Endothelial cell of umbilical vein (primary cell): ENCODE measurements around the gene HDHD5. TPM values are rescaled to one million over a fixed set of nuclear protein-coding genes. Genes with fewer than 3 reads are reported as not detected.

Experiments used
- BruUV-seq: library from RNA; stranded (reverse); fragments of 400-500 nt; replicated peaks from 2 replicates; lab custom pipeline; 2021; lab: Mats Ljungman, UMichigan
- CTCF ChIA-PET: fragments of 300-600, 350-600 bp; sonication (Branson Sonifier 250); formaldehyde crosslinking; loops from one replicate; lab custom pipeline; 2021; ENCODE audit warnings: antibody characterized with exemption, inconsistent platforms; lab: Charles Lee
- POLR2A ChIA-PET: fragments of 300-600, 350-600 bp; sonication (Branson Sonifier 250); formaldehyde crosslinking; loops from one replicate; lab custom pipeline; 2021; ENCODE audit warnings: antibody characterized with exemption, inconsistent platforms; lab: Charles Lee
- DNase-seq: peaks from one replicate; pipeline ENCODE4 v3.0.0-alpha.2; 2011; ENCODE audit warnings: low read depth, low spot score
- FAIRE-seq: peaks from 2 replicates; lab custom pipeline; 2011; peaks lifted over from hg19 to GRCh38; lab: Jason Lieb, UNC
- H2AFZ ChIP-seq: 2 replicates; pipeline ENCODE4 v1.6.0; 2012; ENCODE audit warnings: low read depth, low read length, control low read depth, inconsistent platforms
- H3K27ac ChIP-seq: 2 replicates; pipeline ENCODE4 v1.5.1; 2011; ENCODE audit warnings: low read depth, mild to moderate bottlenecking, control low read depth, low read length, moderate library complexity; ENCODE audit not compliant: insufficient read depth
- H3K27me3 ChIP-seq, 2 experiments: 2 replicates each; pipeline versions ENCODE4 v1.6.0 to v1.6.1; 2011; ENCODE audit warnings: low read length in 2 of 2, mixed read lengths in 1 of 2; ENCODE audit not compliant: control insufficient read depth in 2 of 2, insufficient read depth in 2 of 2
- H3K36me3 ChIP-seq, 2 experiments: 2 replicates in 1 of 2; 3 replicates in 1 of 2; pipeline ENCODE4 v1.5.1; 2011; ENCODE audit warnings: low read length in 2 of 2, mild to moderate bottlenecking in 1 of 2, moderate library complexity in 1 of 2; ENCODE audit not compliant: control insufficient read depth in 2 of 2, insufficient read depth in 2 of 2; ENCODE audit errors: extremely low read depth in 1 of 2
- H3K4me1 ChIP-seq: 3 replicates; pipeline ENCODE4 v1.5.1; 2011; ENCODE audit warnings: mild to moderate bottlenecking, low read length; ENCODE audit not compliant: control insufficient read depth, insufficient read depth; ENCODE audit errors: extremely low read depth
- H3K4me2 ChIP-seq: 2 replicates; pipeline ENCODE4 v1.6.1; 2011; ENCODE audit warnings: low read length, control low read depth, mixed read lengths; ENCODE audit not compliant: insufficient read depth
- H3K4me3 ChIP-seq, 3 experiments: fragments of 200-600 bp in 1 of 3; sonication (generic), shearing (Covaris generic) in 1 of 3; replicated peaks in 1 of 3; 2 replicates each; pipeline ENCODE4 v1.5.1; 2011 to 2016; ENCODE audit warnings: control low read depth in 3 of 3, low read length in 3 of 3, mild to moderate bottlenecking in 2 of 3, inconsistent platforms in 1 of 3, low read depth in 1 of 3, moderate library complexity in 1 of 3; ENCODE audit not compliant: insufficient read depth in 1 of 3
- H3K79me2 ChIP-seq: 2 replicates; pipeline ENCODE4 v1.6.0; 2012; ENCODE audit warnings: low read length, inconsistent platforms; ENCODE audit not compliant: control insufficient read depth, insufficient read depth
- H3K9ac ChIP-seq: replicated peaks from 2 replicates; pipeline ENCODE3; 2011; ENCODE audit warnings: low read length, control low read depth; ENCODE audit not compliant: insufficient read depth; ENCODE audit errors: extremely low read depth
- H3K9me1 ChIP-seq: replicated peaks from 3 replicates; pipeline ENCODE4 v1.6.0; 2011; ENCODE audit warnings: mild to moderate bottlenecking, low read length; ENCODE audit not compliant: control insufficient read depth, insufficient read depth; ENCODE audit errors: extremely low read depth
- H3K9me3 ChIP-seq: replicated peaks from 2 replicates; pipeline ENCODE4 v1.5.1; 2012; ENCODE audit warnings: low read length, inconsistent platforms; ENCODE audit not compliant: control insufficient read depth, insufficient read depth
- H4K20me1 ChIP-seq: replicated peaks from 2 replicates; pipeline ENCODE3; 2011; ENCODE audit warnings: mild to moderate bottlenecking, low read length; ENCODE audit not compliant: control insufficient read depth, insufficient read depth; ENCODE audit errors: extremely low read depth
- CTCF ChIP-seq, 2 donors: IDR thresholded peaks; 1 replicate in 1 of 2; 2 replicates in 1 of 2; pipeline ENCODE4 v1.5.1; 2011; ENCODE audit warnings: low read length in 2 of 2, mild to moderate bottlenecking in 2 of 2, moderate library complexity in 2 of 2, control low read depth in 1 of 2, inconsistent platforms in 1 of 2, low read depth in 1 of 2; ENCODE audit not compliant: insufficient read depth in 1 of 2; ENCODE audit errors: extremely low read depth in 1 of 2
- EZH2 ChIP-seq: IDR thresholded peaks from 2 replicates; pipeline ENCODE4 v1.6.1; 2012; ENCODE audit warnings: borderline replicate concordance, low read depth, mild to moderate bottlenecking, moderate library complexity, low read length, inconsistent platforms; ENCODE audit not compliant: severe bottlenecking
- FOS ChIP-seq: IDR thresholded peaks from 2 replicates; pipeline ENCODE4 v1.6.1; 2011; ENCODE audit warnings: mild to moderate bottlenecking, low read length, moderate library complexity, borderline replicate concordance; ENCODE audit not compliant: insufficient read depth
- GATA2 ChIP-seq: IDR thresholded peaks from 2 replicates; pipeline ENCODE4 v1.7.0; 2011; ENCODE audit warnings: low read depth, mild to moderate bottlenecking, moderate library complexity, mixed read lengths, low read length; ENCODE audit not compliant: insufficient read length, insufficient read depth
- JUN ChIP-seq: IDR thresholded peaks from 2 replicates; pipeline ENCODE4 v1.6.1; 2011; ENCODE audit warnings: borderline replicate concordance, low read depth; ENCODE audit not compliant: insufficient read length, insufficient read depth
- MAX ChIP-seq: IDR thresholded peaks from 2 replicates; pipeline ENCODE4 v1.6.1; 2011; ENCODE audit not compliant: insufficient read depth, insufficient read length
- MYC ChIP-seq: IDR thresholded peaks from one replicate; pipeline ENCODE4 v1.6.1; 2011; ENCODE audit warnings: mild to moderate bottlenecking, low read depth, low read length
- POLR2A ChIP-seq: IDR thresholded peaks from 2 replicates; pipeline ENCODE4 v1.6.1; 2012; ENCODE audit warnings: low read depth, mild to moderate bottlenecking, control low read depth, low read length
- POLR2AphosphoS5 ChIP-seq: IDR thresholded peaks from 2 replicates; pipeline ENCODE4 v1.6.1; 2012; ENCODE audit warnings: low read depth, mild to moderate bottlenecking, control low read depth, low read length, moderate library complexity; ENCODE audit not compliant: insufficient read depth
- dilution Hi-C: fragments of 300-500 bp; cut with MboI; formaldehyde crosslinking; loops from one replicate; pipeline ENCODE4 v1.15.0; 2019; ENCODE audit warnings: low sequenced_read_pairs; ENCODE audit not compliant: extremely low pct_ligation_motif_present
- intact Hi-C: fragments of 100-400 bp; cut with micrococcal nuclease; formaldehyde crosslinking; loops from one replicate; pipeline ENCODE4 v1.10.0; 2022
- polyA plus RNA-seq, 4 experiments: library from polyadenylated mRNA; depleted of rRNA in 3 of 4; stranded (reverse) in 3 of 4; unstranded in 1 of 4; fragments of >200 nt; gene quantifications; 2 replicates each; pipeline versions ENCODE4 v1.2.1 to v1.2.3, GENCODE V29; 2011 to 2012; ENCODE audit warnings: missing spikeins in 1 of 4
- total RNA-seq: library from RNA; stranded (reverse); gene quantifications from 2 replicates; pipeline ENCODE4 v1.2.3, GENCODE V29; 2021

HDHD5 gene
- total and polyA plus RNA-seq, 2 donors (not counting 3 experiments of a cell fraction or from before 2014, with no cell fraction given): 28.1 to 54.1 TPM

GRCh38 chr22:17176715-17177114 lies 17.6 kb upstream of the HDHD5 start:
- TF ChIP-seq FOS (no peak), POLR2AphosphoS5 (no peak), CTCF (IDR thresholded peaks at IDR 0.05; ENCODE audit: extremely low read depth in 1 of 2, insufficient read depth in 1 of 2, low read depth in 1 of 2, low read length in 2 of 2) (no peak), JUN (no peak), EZH2 (no peak), MYC (no peak), GATA2 (no peak), POLR2A (no peak), MAX (no peak)
- intact Hi-C loops: loop anchor here (10.0 kb wide), 1 partner anchor 158 kb away; no protein-coding TSS in a partner anchor

More at GRCh38 chr22:17176715-17177114, 17.6 kb upstream of the HDHD5 start:
- H3K36me3 ChIP-seq: no peaks in the 10 kb centered on the region
- H3K4me1 ChIP-seq: peaks cover 2% of the 10 kb centered on the region
- ChIA-PET POLR2A (no interaction called here), CTCF (no interaction called here)
- H2AFZ ChIP-seq: no peak overlapping the region
- no peaks in the 10 kb centered on the region for H4K20me1 ChIP-seq
- H3K79me2 ChIP-seq: no peaks in the 10 kb centered on the region
- H3K27me3 ChIP-seq: no peaks in the 10 kb centered on the region
- H3K4me3 ChIP-seq: no peak overlapping the region
- H3K4me2 ChIP-seq: no peak overlapping the region
- no peak for DNase-seq
- H3K9me1 ChIP-seq: no peaks in the 10 kb centered on the region
- H3K9me3 ChIP-seq: no peaks in the 10 kb centered on the region
- FAIRE-seq: no peak
- BruUV-seq: no TSS peak
- no peak overlapping the region for H3K9ac ChIP-seq
- dilution Hi-C loops: no loop called here
- H3K27ac ChIP-seq: no peak overlapping the region
